Heart left ventricle (tissue), 13 donors: ENCODE data around the gene NOP53.

Source experiments
- CTCF ChIP-seq, 12 donors: fragments of 200-600 bp; sonication (generic) in 4 of 12; IDR thresholded peaks; one replicate each; pipeline versions ENCODE4 v1.5.0 to v1.8.0; 2018 to 2022; ENCODE audit warnings: antibody characterized with exemption in 12 of 12, mild to moderate bottlenecking in 5 of 12
- POLR2A ChIP-seq, 2 donors: fragments of 450-650 bp; IDR thresholded peaks; one replicate each; pipeline ENCODE4 v1.6.1; 2017; ENCODE audit warnings: antibody characterized with exemption in 2 of 2, mild to moderate bottlenecking in 2 of 2, moderate library complexity in 2 of 2
- donor health status: ischemic (EF 13 %, LVEDD 7.1; RV severe dilation, severe dysfunction).
- donor health status: DM: no; HTN: yes; CAD: no.
- donor health status: DM: no; HTN: no; CAD: no.
- donor health status: ischemic (EF 25% LVEDD 6.9; RV normal size, moderate dysfunction).
- donor health status: ischemic (EF 25% LVEDD 5.7; RV mildly dilated, moderate dysfunction).
- donor health status: ischemic (EF 35%, LVEDD 5.7; RV mildly dilated, moderate dysfunction).
- donor health status: nonischemic (EF 11% LVEDD 7.7; RV severe dilation, severe dysfunction).
- donor health status: DM: yes; HTN: yes; CAD: no.
- donor health status: PGD.
- donor health status: ischemic (EF 29% LVEDD 5.4; RV normal size, mild dysfunction).
- donor health status: nonischemic (EF 23%, LVEDD 6.1; RV moderate dilation, normal function).

GRCh38 chr19:47740866-47741519 is 4.4 kb upstream of the NOP53 start:
- no peak for TF ChIP-seq CTCF (IDR thresholded peaks at IDR 0.05)
- no peak for TF ChIP-seq POLR2A (IDR thresholded peaks at IDR 0.05)
